Endodermal cell (in vitro differentiated cells): ENCODE data around the gene PCSK9. TPM values are rescaled to one million over a fixed set of nuclear protein-coding genes. Genes with fewer than 3 reads are reported as not detected.

Experiments
- DNase-seq: peaks from one replicate; pipeline ENCODE4 v3.0.0-alpha.2; 2017
- H3K27ac ChIP-seq: 2 replicates; pipeline ENCODE4 v1.5.1; 2013; ENCODE audit warnings: mild to moderate bottlenecking, low read depth, low read length, moderate library complexity
- H3K27me3 ChIP-seq: 2 replicates; pipeline ENCODE4 v1.6.1; 2013; ENCODE audit warnings: mild to moderate bottlenecking, low read length, moderate library complexity; ENCODE audit not compliant: insufficient read depth, control insufficient read depth, poor library complexity, severe bottlenecking
- H3K36me3 ChIP-seq: 2 replicates; pipeline ENCODE4 v1.7.0; 2013; ENCODE audit warnings: mild to moderate bottlenecking, low read length, moderate library complexity; ENCODE audit not compliant: control insufficient read depth, insufficient read depth
- H3K4me1 ChIP-seq: one replicate; pipeline ENCODE4 v1.7.0; 2013; ENCODE audit warnings: low read length; ENCODE audit not compliant: control insufficient read depth, insufficient read depth
- H3K4me3 ChIP-seq: 2 replicates; pipeline ENCODE4 v1.5.1; 2013; ENCODE audit warnings: mild to moderate bottlenecking, low read length, moderate library complexity
- H3K9ac ChIP-seq: 2 replicates; pipeline ENCODE4 v1.6.1; 2013; ENCODE audit warnings: mild to moderate bottlenecking, low read length, moderate library complexity; ENCODE audit not compliant: poor library complexity, severe bottlenecking; ENCODE audit errors: extremely low read depth
- H3K9me3 ChIP-seq: 2 replicates; pipeline ENCODE4 v1.6.1; 2013; ENCODE audit warnings: mild to moderate bottlenecking, low read length, moderate library complexity; ENCODE audit not compliant: control insufficient read depth
- H3K27ac Mint-ChIP-seq: 2 replicates; pipeline ENCODE4 v1.8.0; 2020; ENCODE audit warnings: mixed read lengths
- H3K27me3 Mint-ChIP-seq: 2 replicates; pipeline ENCODE4 v1.8.0; 2021; ENCODE audit warnings: mild to moderate bottlenecking, mixed read lengths; ENCODE audit not compliant: insufficient read depth
- H3K36me3 Mint-ChIP-seq: 2 replicates; pipeline ENCODE4 v1.8.0; 2020; ENCODE audit warnings: low read depth, mixed read lengths
- H3K4me1 Mint-ChIP-seq: 2 replicates; pipeline ENCODE4 v1.8.0; 2020; ENCODE audit warnings: mixed read lengths
- H3K4me3 Mint-ChIP-seq: 2 replicates; pipeline ENCODE4 v1.8.0; 2020; ENCODE audit warnings: mild to moderate bottlenecking, moderate library complexity, mixed read lengths
- H3K9me3 Mint-ChIP-seq: 2 replicates; pipeline ENCODE4 v1.8.0; 2020; ENCODE audit warnings: mild to moderate bottlenecking, mixed read lengths
- CTCF ChIP-seq: fragments of 200-600 bp; sonication (generic); conservative IDR thresholded peaks from 2 replicates; pipeline ENCODE4 v1.5.0; 2021; ENCODE audit warnings: antibody characterized with exemption, mild to moderate bottlenecking
- WGBS, 2 experiments: methylation state at CpG; one replicate each; pipeline versions ENCODE4 v1.1.5 to v1.1.7; 2013; ENCODE audit warnings: missing lambda C conversion rate in 2 of 2, mixed read lengths in 1 of 2; ENCODE audit not compliant: insufficient coverage in 1 of 2, insufficient read length in 1 of 2; 5-methylcytosine and 5-hydroxymethylcytosine counted together
- total RNA-seq, 2 donors: library from RNA; stranded (reverse); fragmentation: NEBNext Ultra II Directional in 1 of 2; extraction: Animal tissue kit (Norgen Biotek cat#: 25700) in 1 of 2; gene quantifications; 2 replicates in 1 of 2; 3 replicates in 1 of 2; pipeline ENCODE4 v1.2.1, GENCODE V29; 2021

The PCSK9 gene
- total RNA-seq, 2 donors from 2014 or later, result 26.1 to 59.9 TPM

DNA sequence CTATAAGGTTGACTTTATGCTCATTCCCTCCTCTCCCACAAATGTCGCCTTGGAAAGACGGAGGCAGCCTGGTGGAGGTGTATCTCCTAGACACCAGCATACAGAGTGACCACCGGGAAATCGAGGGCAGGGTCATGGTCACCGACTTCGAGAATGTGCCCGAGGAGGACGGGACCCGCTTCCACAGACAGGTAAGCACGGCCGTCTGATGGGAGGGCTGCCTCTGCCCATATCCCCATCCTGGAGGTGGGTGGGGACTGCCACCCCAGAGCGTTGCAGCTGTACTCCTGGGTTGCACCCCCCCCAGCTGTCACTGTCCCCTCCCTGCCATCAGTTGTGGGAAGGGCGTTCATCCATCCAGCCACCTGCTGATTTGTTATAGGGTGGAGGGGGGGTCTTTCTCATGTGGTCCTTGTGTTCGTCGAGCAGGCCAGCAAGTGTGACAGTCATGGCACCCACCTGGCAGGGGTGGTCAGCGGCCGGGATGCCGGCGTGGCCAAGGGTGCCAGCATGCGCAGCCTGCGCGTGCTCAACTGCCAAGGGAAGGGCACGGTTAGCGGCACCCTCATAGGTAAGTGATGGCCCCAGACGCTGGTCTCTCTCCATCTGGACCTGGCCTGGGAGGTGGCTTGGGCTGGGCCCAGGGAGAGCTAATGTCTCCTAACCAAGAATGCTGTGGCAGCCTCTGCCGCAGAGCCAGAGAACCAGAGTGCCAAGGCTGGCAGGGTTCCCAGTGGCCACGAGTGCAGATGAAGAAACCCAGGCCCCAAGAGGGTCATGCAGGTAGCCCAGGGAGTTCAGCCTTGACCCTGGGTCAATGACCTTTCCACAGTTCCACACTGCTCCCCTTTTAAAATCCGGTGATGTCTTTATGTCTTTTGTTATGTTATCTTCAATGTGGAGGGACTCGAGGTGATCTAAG is 13.1 kb downstream of the PCSK9 start:
- Histone ChIP-seq H3K9me3 (no peaks in the 10 kb centered on the region), H3K36me3 (peaks cover 3% of the 10 kb centered on the region), H3K4me3 (no peak overlapping the region), H3K27me3 (no peaks in the 10 kb centered on the region), H3K9ac (no peak overlapping the region), H3K27ac (no peak overlapping the region), H3K4me1 (peaks cover 5% of the 10 kb centered on the region)
- no peaks in the 10 kb centered on the region for H3K27me3 Mint-ChIP-seq
- peaks cover 25% of the 10 kb centered on the region for H3K36me3 Mint-ChIP-seq
- peaks cover 8% of the 10 kb centered on the region for H3K4me1 Mint-ChIP-seq
- H3K9me3 Mint-ChIP-seq, result no peaks in the 10 kb centered on the region
- TF ChIP-seq CTCF, result no peak
- H3K27ac Mint-ChIP-seq, result no peak overlapping the region
- WGBS, 2 experiments, result 88 to 93% methylated on average over 16 to 29 of the region's 29 CpGs
- no peak for DNase-seq
- no peak overlapping the region for H3K4me3 Mint-ChIP-seq

DNA sequence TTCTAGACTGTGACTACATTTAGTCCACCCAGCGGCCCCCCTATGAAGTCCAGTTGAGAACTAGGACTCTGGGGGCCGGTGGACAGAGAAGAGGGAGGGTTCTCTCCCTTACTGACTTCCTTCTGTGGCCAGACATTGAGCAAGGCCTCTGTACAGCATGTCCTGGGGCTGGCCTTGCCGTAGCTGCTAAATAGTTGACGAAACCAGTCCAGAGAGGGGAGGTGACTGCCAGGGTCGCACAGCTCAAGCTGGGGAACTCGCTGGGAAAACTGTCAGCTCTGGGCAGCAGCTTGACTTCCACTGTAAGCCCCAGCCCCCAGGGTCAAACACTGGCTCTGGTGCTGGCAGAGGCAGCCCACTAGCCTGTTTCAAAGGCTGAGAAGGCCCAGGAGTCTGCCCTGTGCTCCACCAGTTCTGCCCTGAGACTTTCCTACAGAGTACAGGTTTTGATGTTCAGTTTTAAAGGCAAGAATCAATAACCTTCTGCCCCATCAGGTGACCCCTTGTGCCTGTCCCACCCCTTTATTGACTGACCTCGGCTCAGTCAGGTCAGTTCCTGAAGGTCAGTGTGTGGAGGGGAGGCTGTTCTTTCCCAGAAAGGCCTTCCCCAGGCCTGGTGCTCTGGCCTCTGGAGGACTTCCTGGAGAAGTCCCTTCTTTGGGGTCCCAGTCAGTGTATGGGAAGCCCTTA is 14.1 kb downstream of the PCSK9 start:
- H3K27ac ChIP-seq, result no peak overlapping the region
- Mint-ChIP-seq H3K36me3 (peaks cover 32% of the 10 kb centered on the region), H3K4me3 (no peak overlapping the region), H3K4me1 (peaks cover 8% of the 10 kb centered on the region), H3K27me3 (no peaks in the 10 kb centered on the region), H3K9me3 (no peaks in the 10 kb centered on the region), H3K27ac (no peak overlapping the region)
- no peaks in the 10 kb centered on the region for H3K27me3 ChIP-seq
- peaks cover 3% of the 10 kb centered on the region for H3K36me3 ChIP-seq
- no peaks in the 10 kb centered on the region for H3K9me3 ChIP-seq
- 78 to 79% methylated on average over 4 to 7 of the region's 7 CpGs for WGBS, 2 experiments
- no peak for DNase-seq
- H3K4me3 ChIP-seq, result no peak overlapping the region
- peaks cover 2% of the 10 kb centered on the region for H3K4me1 ChIP-seq
- no peak overlapping the region for H3K9ac ChIP-seq
- TF ChIP-seq CTCF, result no peak

GRCh38 chr1:55054396-55054795 is 15.0 kb downstream of the PCSK9 start:
- Histone ChIP-seq H3K27ac (no peak overlapping the region), H3K27me3 (no peaks in the 10 kb centered on the region), H3K4me1 (no peaks in the 10 kb centered on the region), H3K9me3 (no peaks in the 10 kb centered on the region), H3K9ac (no peak overlapping the region), H3K4me3 (no peak overlapping the region), H3K36me3 (peaks cover 3% of the 10 kb centered on the region)
- Mint-ChIP-seq H3K4me1 (no peaks in the 10 kb centered on the region), H3K27me3 (no peaks in the 10 kb centered on the region), H3K4me3 (no peak overlapping the region), H3K9me3 (no peaks in the 10 kb centered on the region), H3K36me3 (peaks cover 35% of the 10 kb centered on the region), H3K27ac (no peak overlapping the region)
- 94 to 96% methylated on average over 5 of the region's 5 CpGs for WGBS, 2 experiments
- DNase-seq, result no peak
- TF ChIP-seq CTCF, result no peak
